A549 (cell line): ENCODE measurements around the gene DDIAS.

ENCODE experiments used
- CBX8 ChIP-seq: fragments of 200-600 bp; sonication (generic); IDR thresholded peaks from 2 replicates; pipeline ENCODE4 v1.6.1; 2016
- CTCF ChIP-seq: fragments of >200 bp; sonication (Bioruptor Twin); formaldehyde crosslinking; IDR thresholded peaks from 3 replicates; pipeline ENCODE4 v1.5.1; 2016
- EP300 ChIP-seq, 2 experiments: fragments of >200 bp; sonication (Bioruptor Twin); formaldehyde crosslinking; IDR thresholded peaks; 2 replicates in 1 of 2; 3 replicates in 1 of 2; pipeline ENCODE4 v1.6.1; 2016 to 2017
- FOSL2 ChIP-seq, 2 experiments: fragments of 450-650 bp in 1 of 2; fragments of >200 bp in 1 of 2; sonication (Bioruptor Twin) in 1 of 2; formaldehyde crosslinking; IDR thresholded peaks; 2 replicates each; pipeline versions ENCODE4 v1.5.0 to v1.6.1; 2016 to 2020; ENCODE audit warnings: mild to moderate bottlenecking in 1 of 2, moderate library complexity in 1 of 2
- HES2 ChIP-seq: fragments of >200 bp; sonication (Bioruptor Twin); formaldehyde crosslinking; IDR thresholded peaks from 2 replicates; pipeline ENCODE4 v1.6.1; 2016
- HOXA7 ChIP-seq: fragments of 250-450 bp; sonication (Bioruptor Pico); IDR thresholded peaks from 2 replicates; pipeline ENCODE4 v1.5.0; 2020; ENCODE audit warnings: mild to moderate bottlenecking, moderate library complexity
- PBX3 ChIP-seq: IDR thresholded peaks from 2 replicates; pipeline ENCODE4 v1.6.1; 2012
- POLR2A ChIP-seq: IDR thresholded peaks from 2 replicates; pipeline ENCODE4 v1.6.1; 2012; ENCODE audit warnings: mild to moderate bottlenecking, low read length
- TFCP2L1 ChIP-seq: fragments of 250-450 bp; sonication (Bioruptor Pico); IDR thresholded peaks from 2 replicates; pipeline ENCODE4 v1.5.0; 2021; ENCODE audit warnings: mild to moderate bottlenecking

GRCh38 chr11:82974851-82975250 is 73.3 kb downstream of the DDIAS start:
- TF ChIP-seq POLR2A (no peak), EP300 (IDR thresholded peaks at IDR 0.05) (no peak), FOSL2 (IDR thresholded peaks at IDR 0.05) (no peak), FOSL2 (CRISPR knock-in tag; IDR thresholded peaks at IDR 0.05) (no peak), HES2 (no peak), HOXA7 (no peak), CTCF (no peak), TFCP2L1 (CRISPR knock-in tag) (no peak), PBX3 (no peak), CBX8 (no peak)
